ENCODE data around the gene YDJC.
"Not testable (repeated sequence)": the region's sequence is repeated elsewhere in the genome, so short reads cannot be mapped to it uniquely, and the experiment has no call there.

YDJC gene

GRCh38 chr22:21602579-21602978 is 27.2 kb downstream of the YDJC start:
- no peak for DNase-seq

GRCh38 chr22:21599053-21599893 is 30.5 kb downstream of the YDJC start:
- no peak for DNase-seq

- DNase-seq, result no peak
Measured at GRCh38 chr22:21598302-21598701, 31.5 kb downstream of the YDJC start.

DNA sequence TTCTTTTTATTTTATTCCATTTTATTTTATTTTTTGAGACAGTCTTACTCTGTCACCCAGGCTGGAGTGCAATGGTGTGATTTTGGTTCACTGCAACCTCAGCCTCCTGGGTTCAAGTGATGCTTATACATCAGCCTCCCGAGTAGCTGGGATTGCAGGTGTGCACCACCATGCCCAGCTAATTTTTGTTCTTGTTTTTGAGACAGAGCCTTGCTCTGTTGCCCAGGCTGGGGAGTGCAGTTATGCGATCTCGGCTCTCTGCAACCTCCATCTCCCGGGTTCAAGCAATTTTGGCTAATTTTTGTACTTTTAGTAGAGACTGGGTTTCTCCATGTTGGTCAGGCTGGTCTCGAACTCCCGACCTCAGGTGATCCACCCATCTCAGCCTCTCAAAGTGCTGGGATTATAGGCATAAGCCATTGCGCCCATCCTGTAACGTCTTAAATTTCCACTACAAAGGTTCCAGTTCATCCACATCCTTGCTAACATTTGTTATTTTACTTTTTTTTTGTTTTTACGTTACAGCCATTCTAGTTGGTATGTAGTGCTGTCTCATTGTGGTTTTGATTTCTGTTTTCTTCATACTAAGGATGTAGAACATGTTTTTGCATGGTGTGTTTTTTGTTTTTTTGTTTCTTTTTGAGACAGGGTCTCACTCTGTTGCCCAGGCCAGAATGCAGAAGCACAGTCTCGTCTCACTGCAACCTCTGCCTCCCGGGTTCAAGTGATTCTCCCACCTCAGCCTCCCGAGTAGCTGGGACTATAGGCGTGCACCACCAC is 33.3 kb downstream of the YDJC start:
- not testable (repeated sequence) for DNase-seq

DNA sequence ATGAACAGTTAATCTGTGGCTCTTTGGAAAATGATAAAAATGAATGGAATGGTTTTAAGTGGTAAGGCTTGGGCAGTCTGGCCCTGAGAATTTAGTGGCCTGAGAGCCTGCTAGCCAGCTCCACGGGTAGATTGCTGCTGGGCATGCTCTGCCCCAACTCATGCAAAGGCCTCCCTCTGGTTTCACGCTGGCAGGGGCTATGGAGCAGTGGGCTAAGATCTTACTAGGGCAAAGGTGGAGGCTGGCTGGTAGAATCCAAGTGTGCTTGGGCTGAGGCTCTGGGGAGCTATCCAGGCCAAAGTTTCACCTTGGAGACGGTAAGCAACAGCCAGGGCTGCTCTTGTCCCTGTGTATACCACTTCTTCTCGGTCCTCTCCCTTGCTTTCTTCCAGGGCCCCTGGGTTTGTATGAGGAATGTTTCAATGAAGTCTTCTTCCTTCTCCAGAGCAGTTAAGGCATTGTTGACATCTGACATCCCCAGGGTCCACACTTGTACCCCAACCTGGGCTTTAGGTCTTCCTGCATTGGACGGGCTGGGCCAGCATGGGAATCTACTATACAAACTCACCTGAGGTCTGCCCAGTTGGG is 34.9 kb downstream of the YDJC start:
- no peak for DNase-seq

DNA sequence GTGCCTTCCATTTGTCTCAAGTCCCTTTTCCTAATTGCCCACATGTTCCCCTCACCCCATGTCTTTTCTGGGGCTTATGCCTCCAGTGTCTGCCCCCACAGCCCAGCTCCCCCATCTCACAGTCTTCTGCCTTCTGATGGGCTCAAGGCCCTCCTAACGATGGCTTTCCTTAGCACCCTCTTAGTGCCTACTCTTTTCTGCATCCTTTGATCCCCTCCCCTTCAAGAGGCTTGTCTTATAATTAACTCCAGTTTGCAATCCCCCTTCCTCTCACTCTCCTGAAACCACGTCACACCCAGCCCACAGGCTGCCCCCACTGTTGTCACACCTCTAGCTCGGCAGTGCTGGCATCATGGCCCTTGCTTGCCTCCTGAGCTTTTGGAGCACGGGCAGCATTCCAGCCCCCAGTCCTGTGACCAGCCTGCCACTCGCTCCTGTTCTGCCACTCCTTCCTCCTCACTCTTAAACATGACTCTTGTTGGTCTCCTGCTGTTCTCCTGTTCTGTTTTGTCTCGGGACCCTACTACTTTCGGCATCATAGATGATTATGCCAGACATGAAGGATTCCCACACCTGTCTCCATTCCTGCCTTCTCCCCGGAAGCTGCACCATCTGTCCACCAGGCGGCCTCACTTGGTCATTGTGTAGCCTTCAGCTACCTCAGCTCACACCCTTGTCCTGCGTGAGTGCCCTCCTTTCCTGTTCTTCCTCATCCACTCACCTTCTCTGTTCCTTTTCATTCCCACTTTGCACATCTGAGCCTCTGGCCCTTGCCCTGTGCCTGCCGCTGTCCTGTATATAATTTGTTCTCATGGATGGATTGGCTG is 36.2 kb downstream of the YDJC start:
- no peak for DNase-seq

GRCh38 chr22:21592422-21592821 is 37.4 kb downstream of the YDJC start:
- no peak for DNase-seq

DNA sequence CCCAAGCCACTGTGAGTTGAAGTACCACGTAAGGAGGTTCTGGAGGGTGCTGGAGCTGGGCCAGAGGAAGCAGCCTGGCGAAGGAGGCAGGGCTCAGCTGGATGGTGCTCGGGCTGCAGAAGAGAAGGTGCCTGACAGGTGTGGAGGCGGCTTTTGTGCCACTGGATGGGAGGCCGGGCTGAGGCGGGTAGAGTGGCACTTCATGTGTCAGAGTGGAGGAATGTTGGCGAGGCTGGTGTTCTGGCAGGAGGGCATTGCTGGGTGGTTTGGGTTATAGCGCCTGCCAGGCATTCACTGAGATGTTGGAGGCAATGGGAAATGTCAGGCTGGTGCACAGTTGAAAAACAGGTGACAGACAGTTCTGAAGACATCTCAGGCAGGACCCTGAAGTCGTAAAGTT is 38.1 kb downstream of the YDJC start:
- no peak for DNase-seq

GRCh38 chr22:21590809-21591641 is 38.8 kb downstream of the YDJC start:
- no peak for DNase-seq

DNA sequence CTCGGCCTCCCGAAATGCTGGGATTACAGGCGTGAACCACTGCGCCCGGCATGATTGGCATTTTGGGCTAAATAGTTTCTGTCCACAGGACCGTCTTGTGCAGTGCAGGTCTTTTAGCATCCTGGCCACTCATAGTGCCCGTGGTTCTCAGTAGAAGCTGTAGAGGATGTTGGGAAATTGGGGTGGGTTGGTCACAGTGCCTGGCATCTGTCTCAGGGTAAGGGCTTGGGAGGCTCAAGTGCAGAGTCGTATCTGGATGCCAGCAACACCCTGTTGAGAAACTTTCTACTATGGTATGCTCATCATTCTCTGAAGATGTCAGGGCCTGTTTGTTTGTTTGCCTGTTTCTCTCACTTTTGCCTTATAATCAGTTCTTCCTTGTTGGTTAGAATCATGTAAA is 40.4 kb downstream of the YDJC start:
- no peak for DNase-seq

DNA sequence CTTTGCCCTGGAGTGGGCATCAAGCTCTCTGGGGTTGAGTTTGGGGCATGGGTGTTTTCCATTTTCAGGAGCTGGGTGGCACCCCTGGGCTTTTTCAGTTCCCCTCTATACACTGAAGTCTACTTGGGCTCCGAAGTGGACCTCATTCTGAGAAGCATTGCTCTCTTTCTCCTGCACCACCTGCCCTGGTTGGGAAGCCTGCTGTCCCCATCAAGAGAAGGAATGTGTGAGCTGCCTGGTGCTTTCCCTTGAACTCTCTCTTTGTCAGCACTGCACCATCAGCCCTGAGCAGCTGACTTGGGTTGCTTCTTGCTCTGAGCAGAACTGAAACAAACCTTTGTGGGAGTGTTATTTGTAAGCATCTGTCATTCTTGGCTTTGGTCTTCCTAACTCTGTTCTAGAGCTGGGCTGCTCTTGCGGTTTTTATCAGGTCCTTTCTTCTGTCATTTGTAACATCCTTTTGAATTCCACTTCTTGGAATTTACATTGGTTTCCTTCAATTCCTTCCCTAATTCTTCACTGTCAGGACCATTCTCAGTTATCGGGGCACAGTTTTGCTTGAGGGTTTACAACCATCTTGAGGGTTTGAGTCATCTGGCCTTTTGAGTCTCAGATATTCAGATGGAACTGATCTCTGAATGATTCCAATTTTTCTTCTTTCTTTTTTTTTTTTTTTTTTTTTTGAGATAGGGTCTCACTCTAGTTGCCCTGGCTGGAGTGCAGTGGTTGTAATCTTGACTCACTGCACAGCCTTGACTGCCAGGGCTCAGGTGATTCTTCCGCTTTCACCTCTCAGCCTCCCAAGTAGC is 41.8 kb downstream of the YDJC start:
- DNase-seq, result peak; percentile 47

- no peak for DNase-seq
Measured at GRCh38 chr22:21585389-21585788, 44.4 kb downstream of the YDJC start.

- DNase-seq, result no peak
Measured at GRCh38 chr22:21582801-21583740, 46.8 kb downstream of the YDJC start.

GRCh38 chr22:21581009-21581713 is 48.7 kb downstream of the YDJC start:
- DNase-seq, result not testable (repeated sequence)

- not testable (repeated sequence) for DNase-seq
Measured at GRCh38 chr22:21580623-21581007, 49.2 kb downstream of the YDJC start.

GRCh38 chr22:21579474-21579851 is 50.4 kb downstream of the YDJC start:
- no peak for DNase-seq
